Coronary artery (tissue), 2 donors: ENCODE data around the gene C1orf115.
"Not testable (repeated sequence)": the region's sequence is repeated elsewhere in the genome, so short reads cannot be mapped to it uniquely, and the experiment has no call there.

Source experiments
- DNase-seq: peaks from one replicate; pipeline ENCODE4 v3.0.0-alpha.2; 2017; ENCODE audit warnings: low spot score
- H3K27ac ChIP-seq, 2 donors: fragments of 200-600 bp; sonication (generic); one replicate each; pipeline ENCODE4 v1.5.1; 2016 to 2019
- H3K4me3 ChIP-seq: fragments of 200-600 bp; sonication (generic); 2 replicates; pipeline ENCODE4 v1.5.1; 2016; ENCODE audit warnings: mild to moderate bottlenecking, moderate library complexity
- CTCF ChIP-seq: fragments of 200-600 bp; sonication (generic); IDR thresholded peaks from one replicate; pipeline ENCODE4 v1.5.1; 2019; ENCODE audit warnings: antibody characterized with exemption

The C1orf115 gene

GRCh38 chr1:220707160-220707559 is 17.0 kb downstream of the C1orf115 start:
- H3K27ac ChIP-seq: no peak overlapping the region
- DNase-seq: no peak
- no peak for TF ChIP-seq CTCF

DNA sequence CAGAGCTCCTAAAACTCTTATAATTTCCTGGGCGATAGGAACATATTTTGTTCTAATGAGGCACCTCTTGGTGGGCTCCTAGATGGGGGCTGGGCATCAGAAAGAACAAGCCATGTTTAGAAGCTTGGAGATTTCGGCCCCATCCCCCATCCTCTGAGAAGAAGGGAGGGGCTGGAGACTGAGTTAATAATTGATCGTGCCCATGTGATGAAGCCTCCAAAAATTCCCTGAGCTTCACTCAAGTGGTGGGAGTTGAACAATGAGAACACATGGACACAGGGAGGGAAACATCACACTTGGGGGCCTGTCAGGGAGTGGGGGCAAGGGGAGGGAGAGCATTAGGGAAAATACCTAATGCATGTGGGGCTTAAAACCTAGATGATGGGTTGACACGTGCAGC is 18.1 kb downstream of the C1orf115 start:
- TF ChIP-seq CTCF: no peak
- no peak for DNase-seq
- no peak overlapping the region for H3K27ac ChIP-seq
- H3K4me3 ChIP-seq: no peak overlapping the region

More at GRCh38 chr1:220707160-220707559, 17.0 kb downstream of the C1orf115 start:
- H3K4me3 ChIP-seq: no peak overlapping the region

- no peak overlapping the region for H3K27ac ChIP-seq
- no peak overlapping the region for H3K4me3 ChIP-seq
- TF ChIP-seq CTCF: no peak
- no peak for DNase-seq
These were observed 19.0 kb downstream of the C1orf115 start for GRCh38 chr1:220708936-220709801.

DNA sequence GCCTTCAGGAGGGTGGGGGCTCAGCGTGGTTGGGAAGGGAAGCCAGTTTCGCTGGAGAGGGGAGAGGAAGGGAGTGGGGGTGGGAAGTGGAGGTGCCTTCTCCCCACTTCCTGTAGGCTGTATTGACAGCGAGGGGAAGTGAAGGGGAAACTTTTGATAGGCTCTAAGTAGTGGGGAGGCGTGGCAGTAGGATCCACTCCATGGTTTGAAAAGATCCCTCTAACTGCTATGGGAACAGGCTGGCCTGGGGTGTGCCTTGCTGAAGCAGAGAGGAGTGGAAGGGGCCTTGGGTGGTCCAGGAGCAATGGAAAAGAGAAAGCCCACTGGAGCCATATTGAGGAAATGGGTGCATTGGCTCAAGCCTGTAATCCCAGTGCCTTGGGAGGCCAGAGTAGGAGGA is 20.2 kb downstream of the C1orf115 start:
- H3K4me3 ChIP-seq: no peak overlapping the region
- DNase-seq: no peak
- no peak for TF ChIP-seq CTCF
- H3K27ac ChIP-seq: no peak overlapping the region

DNA sequence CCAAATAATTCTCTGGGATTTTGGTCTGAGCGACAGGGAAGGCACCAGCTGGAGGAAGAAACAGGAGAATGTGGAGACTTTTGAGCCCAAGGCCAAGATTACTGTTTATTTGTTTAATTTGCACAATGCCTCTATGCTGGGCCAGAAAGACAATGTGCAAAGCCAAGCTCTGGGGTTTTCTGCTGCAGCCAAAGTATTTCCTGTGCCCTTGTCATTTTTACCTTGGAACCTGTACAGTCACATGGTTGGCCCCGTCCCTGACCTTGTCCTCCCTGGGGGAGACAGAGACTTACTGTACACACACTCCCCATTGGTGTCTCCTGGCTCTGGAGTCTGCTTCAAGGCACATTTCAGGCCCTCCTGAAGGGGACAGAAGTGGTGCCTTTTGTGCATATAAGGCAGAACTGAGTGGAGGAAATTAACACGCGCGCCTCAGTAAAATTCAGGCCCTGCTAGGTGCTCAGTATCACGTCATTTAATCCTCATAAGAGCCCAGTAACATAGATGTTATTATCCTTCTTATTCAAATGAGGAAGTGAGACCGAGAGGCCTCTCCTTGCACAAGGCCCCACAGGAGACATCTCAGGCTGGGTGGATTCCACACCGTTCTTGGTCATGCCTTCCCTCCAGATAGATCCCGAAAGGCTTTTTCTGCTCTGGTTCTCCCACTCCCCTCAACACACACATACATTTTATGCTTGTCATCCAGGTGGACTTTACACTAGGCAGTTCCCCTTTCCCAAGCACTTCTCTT is 21.1 kb downstream of the C1orf115 start:
- no peak overlapping the region for H3K27ac ChIP-seq
- DNase-seq: no peak
- H3K4me3 ChIP-seq: no peak overlapping the region
- TF ChIP-seq CTCF: no peak

GRCh38 chr1:220715986-220716385 is 25.8 kb downstream of the C1orf115 start:
- not testable (repeated sequence) for H3K27ac ChIP-seq, H3K4me3 ChIP-seq, DNase-seq

DNA sequence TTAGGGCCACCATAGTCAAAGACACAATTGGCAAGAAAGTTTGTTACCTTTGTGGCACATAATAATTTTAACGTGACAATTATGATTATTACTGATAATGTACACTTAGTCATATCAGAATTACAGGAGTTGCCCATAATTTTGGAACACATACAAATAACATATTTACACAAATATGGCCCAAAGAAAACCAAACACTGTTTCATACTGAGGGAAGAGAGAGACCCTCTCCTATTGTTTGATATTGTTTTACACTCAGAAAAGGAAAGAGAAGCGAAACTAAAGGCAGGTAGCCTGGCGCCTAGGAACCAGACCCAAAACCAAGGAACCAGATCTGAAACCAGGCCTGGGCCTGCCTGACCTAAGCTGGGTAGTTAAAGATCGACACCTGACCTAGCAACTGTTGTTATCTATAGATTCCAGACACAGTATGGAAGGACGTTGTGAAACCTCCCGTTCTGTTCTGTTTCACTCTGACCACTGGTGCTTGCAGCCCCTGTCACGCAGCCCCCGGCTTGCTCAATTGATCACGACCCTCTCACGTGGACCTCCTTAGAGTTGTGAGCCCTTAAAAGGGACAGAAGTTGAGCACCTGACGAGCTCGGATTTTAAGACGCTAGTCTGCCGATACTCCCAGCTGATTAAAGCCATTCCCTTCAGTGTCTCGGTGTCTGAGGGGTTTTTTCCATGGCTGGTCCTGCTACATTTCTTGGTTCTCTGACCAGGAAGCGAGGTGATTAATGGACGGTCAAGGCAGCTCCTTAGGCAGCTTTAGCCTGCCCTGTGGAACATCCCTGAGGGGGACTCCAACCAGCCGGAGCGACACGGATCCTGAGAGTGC is 27.9 kb downstream of the C1orf115 start:
- TF ChIP-seq CTCF: no peak
- no peak for DNase-seq
- Histone ChIP-seq H3K4me3 (no peak overlapping the region), H3K27ac (no peak overlapping the region)

DNA sequence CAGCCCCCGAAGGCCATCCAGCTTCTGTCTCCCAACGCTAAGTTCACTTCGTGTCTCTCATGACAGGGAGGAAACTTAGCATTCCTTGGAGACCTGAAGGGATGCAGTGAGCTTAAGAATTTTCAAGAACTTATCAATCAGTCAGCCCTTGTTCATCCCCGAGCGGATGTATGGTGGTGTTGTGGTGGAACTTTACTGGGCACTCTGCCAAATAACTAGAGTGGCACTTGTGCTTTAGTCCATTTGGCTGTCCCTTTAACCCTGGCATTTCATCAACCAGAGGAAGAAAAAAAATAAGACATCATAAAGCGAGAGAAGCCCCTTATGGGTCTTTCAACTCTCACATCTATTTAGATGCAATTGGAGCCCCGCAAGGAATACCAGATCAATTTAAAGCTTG is 31.1 kb downstream of the C1orf115 start:
- not testable (repeated sequence) for H3K27ac ChIP-seq, DNase-seq, H3K4me3 ChIP-seq
